HG02759 (cell line): ENCODE data around the gene AURKAIP1.
A peak's percentile ranks its signal among the peaks of the same experiment; 100 is the strongest.

Source experiments
- ATAC-seq: cut with Tn5 transposase; IDR thresholded peaks from one replicate; pipeline ENCODE4 v1.9.1; 2021; ENCODE audit warnings: mild to moderate bottlenecking, moderate library complexity; ENCODE audit not compliant: unreplicated experiment

Gene AURKAIP1

DNA sequence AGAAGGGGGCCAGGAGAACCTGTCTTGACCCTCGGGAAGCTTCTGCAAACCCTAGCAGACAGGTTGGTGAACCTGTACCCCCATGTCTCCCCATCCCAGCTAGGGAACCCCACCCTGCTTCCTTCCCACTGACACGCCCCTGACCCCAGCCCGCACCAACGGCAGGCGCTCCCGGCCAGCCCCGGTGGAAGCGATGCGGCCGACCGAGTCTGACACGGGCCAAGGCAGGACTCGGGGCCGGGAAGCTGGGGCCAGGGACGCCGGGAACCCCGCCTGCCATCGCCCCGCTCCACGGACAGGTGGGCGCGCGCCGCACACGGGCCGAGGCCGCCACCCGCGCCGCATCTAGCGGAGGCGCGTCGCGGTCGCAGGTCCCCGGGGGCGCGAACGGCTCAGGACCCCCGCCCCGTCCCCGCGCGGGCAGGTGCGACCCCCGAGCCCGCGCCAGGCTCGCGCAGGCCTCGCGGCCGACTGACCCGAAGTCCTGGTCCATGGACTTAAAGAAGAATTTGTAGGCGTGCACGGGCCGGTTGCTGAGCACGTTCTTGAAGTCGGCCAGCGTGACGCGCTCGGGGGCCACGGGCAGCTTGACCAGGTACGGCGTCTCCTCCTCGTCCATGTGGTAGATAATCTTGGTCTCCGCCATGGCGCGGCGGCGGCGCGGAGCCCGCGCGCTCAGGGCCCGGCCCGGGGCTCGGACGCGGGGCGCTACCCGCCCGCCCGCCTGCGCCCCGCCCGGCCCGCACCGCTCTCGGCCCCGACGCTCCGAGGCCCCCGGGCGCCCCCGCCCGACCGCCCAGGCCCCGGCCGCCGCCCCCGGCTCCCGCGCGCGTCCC is 26.4 kb downstream of the AURKAIP1 start:
- ATAC-seq = peak; percentile 40

DNA sequence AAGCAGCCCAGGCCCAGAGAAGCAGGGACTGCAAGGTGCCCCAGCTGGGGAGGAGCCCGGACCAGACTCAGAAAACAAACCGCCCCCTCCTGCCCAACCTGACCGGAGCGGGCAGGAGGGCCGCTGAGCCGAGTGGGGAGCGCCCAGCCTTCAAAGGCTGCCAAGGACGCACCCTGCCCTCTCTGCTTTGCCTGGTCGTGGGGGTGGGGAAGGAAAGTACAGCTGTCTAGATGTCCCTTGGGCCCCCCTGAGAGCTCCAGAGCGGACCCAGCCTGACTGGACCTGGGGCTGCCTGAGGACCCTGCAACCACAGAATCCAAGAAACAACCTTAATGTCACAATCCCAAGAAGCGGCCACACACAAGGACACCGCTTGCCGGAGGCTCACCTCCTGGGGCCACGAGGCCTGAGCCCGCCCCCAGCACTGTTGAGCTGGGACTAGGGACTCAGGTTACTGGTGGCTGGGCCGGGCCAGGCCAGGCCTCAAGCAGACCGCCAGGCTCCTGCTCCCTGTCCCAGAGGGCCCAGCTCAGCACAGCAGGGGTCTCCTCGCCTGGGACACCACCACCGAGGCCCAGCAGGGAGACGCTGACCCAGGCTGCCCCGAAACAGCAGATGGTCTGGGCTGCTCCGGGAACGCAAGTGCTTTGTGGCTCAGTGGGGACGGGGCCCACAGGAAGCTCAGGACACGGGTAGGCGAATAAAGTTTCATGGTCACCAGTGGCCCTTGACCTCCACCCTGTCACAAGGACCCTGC is 27.2 kb downstream of the AURKAIP1 start:
- ATAC-seq = no peak

DNA sequence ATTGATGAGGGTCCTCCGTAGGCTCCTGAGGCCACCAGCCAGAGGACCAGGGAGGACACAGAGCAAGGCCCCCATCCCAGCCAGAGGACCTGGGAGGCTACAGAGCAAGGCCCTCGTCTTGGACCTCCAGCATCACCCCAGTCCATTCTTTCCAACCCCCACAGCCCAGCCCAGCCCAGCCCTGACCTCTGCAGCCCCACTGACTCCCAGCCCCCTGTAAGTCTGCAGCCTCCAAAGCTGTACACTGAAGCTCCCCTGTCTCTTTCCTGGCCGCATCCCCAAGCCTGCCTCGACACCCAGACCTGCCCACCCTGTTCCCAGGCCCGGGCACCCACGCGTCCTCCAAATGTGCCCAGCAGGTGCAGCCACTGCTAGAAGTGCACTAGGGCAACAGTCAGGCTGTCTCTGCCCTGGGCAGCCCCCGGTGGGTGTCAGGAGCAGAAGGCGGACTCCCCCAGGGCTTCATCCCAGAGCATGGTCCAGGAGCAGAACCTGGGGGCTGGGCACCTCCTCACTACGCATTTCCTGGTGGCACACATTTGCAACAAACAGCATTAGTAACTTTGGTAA is 27.9 kb downstream of the AURKAIP1 start:
- ATAC-seq = no peak

DNA sequence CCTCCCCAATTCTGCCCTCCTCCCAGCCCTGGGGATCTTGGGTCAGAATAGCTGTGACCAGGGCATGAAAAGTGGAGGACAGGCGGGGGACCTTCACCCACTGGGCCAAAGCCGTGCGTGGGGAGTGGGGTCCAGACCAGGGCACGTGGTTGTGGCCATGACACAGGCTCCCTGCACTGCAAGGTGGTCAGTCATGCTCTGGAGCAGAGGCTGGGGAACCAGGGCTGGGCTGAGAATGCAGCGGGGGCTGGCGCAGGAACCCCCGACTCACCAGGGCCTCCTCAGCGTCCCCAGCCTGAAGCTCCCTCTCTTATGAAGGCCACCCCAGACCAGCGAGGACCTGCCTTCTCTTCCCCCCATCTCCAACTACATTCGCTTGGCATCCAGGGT is 28.5 kb downstream of the AURKAIP1 start:
- ATAC-seq = no peak

DNA sequence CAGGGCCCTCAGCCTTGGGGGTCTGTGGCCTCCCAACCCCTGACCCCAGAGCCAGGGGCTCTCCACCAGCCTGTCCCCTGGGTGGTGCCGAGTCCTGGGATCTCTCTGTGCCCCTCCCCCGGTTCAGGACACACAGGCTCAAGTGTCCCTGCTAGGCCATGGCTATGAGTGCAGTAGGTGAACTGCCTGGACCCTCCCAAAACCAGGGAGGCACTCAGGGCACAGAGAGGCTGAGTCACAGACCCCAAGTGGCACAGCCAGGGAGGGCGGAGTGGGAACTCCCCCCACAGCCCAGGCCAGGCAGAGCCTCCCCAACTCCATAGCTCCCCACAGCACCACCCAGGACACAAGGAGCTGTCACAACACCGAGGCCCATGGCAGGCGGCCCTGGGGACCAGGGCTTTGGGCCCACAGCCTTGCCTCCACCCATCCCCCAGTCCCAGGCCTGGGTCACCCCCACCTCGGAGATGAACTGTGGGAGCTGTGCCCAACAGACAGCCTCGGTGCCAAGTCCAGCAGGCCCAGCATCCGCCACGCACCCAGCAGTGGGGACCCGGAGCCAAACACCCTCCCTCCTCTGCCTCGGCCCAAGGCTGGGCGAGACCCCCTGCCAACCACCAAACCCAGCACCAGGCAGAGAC is 29.0 kb downstream of the AURKAIP1 start:
- ATAC-seq = no peak

DNA sequence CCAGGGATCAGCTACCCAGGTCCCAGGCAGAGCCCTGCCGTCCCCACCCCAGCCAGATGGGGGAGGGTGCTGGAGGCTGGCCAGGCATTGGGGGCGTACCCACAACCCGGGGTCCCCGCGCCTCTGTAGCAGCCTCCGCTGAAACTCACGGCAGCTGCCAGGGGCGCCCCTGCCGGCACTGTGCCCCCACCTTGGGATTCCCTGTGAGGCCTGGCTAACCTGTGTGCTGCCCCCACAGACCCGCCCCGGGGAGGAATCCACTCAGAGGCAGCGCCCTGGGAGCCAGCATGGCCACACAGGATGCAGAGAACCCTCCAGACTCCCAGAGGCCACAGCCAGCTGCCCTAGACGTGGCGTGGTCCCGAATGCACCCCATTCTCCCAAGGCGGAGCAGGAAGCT is 29.6 kb downstream of the AURKAIP1 start:
- no peak for ATAC-seq

DNA sequence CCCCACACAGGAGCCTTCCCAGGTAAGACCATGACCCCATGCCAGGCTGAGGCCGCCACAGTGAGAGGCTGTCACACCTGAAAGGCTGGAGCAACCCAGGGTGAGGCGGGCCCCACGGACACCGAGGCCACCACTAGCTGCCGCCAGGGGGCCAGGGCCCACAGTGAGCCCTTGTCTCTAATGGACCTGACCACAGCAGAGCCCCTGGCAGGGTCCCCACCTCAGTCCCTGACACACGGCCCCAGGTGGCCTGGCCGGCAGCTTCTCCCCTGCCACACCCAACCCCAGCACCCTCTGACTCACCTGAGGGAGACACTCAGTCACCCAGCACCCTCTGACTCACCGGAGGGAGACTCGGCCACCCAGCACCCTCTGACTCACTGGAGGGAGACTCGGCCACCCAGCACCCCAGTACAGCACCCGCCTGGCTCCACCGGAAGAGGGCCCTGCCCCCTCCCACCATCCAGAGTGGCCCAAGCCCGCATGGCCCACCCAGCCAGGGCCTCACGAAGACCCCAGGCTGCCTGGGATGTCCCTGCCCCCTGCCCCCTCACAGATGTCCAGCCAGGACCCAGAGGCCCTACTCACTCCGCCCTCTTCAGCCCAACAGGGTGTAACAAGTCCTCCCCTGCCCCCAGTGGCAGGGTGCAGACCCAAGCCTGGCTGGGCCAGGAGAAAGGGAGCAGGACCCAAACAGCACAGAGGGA is 30.2 kb downstream of the AURKAIP1 start:
- no peak for ATAC-seq

DNA sequence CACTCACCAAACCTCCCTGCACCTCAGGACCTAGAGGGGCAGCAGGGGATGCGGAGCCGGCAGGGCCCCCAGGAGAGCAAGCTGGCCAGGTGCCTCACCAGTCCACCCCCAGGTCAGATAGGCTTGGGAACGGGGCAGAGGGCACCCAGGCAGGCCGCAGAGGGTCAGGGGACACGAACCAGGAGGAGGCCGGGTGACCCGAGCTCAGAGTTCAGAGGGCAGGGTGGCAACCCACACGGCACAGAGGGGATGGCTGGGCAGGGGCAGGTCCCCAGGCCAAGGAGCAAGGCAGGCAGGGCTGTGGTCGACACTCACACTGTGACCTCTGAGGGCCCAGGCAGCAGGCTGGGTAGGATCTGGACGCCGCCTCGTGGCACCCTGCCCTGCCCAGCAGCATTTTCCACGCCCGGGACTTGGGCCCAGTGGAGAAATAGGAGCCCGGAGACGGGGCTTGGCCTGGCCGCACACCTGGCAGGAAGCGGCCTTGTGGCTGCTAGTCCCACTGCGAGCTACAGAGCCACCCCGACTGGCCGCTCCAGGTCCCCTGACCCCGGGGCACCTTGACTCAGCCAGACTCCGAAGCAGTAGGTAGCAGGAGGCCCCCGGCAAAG is 31.1 kb downstream of the AURKAIP1 start:
- ATAC-seq = no peak

DNA sequence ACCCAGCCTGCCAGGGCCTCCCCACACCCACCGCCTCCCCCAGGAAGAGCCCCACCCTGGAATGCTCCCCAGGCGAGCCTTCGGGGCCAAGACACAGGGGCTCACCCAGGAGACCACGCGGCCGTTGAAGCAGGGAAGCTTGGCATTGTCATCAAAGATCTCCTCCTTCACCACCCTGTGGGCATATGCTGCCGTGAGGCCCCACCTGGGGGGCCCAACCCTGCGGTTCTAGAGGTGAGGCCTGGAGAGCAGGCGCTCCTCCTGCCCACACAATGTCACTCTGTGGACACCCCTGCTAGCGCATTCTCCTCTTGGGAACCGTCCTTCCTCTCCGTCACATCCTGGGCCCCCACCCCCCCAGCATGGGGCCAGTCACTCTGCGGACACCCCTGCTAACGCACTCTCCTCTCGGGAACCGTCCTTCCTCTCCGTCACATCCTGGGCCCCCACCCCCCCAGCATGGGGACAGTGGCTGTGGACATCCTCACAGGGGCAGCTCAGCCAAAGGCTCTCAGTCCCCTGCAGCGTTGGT is 32.4 kb downstream of the AURKAIP1 start:
- no peak for ATAC-seq

DNA sequence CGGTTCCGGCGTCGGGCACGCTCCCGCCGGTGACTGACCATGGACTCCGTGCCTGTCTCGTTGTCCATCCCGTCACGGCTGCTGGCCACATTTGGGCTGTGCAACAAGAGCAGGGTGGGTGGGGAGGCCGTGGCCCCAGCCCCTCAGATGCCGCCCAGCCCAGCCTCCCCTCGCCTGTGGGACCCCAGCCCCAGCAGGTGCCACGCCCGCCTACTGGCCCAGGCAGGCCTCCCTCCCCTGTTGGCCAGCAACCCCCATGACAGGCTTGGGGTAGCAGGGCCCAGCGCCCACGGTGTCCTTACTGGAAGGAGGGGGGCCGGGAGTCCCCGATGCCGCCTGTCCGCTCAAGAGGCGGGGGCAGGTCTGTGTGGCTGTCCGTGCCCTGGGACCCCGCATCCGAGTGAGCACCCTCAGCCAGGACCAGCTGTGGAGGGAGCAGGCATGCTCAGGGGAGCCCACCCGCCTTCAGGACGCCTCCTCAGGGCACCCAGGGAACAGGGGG is 32.9 kb downstream of the AURKAIP1 start:
- ATAC-seq = no peak

DNA sequence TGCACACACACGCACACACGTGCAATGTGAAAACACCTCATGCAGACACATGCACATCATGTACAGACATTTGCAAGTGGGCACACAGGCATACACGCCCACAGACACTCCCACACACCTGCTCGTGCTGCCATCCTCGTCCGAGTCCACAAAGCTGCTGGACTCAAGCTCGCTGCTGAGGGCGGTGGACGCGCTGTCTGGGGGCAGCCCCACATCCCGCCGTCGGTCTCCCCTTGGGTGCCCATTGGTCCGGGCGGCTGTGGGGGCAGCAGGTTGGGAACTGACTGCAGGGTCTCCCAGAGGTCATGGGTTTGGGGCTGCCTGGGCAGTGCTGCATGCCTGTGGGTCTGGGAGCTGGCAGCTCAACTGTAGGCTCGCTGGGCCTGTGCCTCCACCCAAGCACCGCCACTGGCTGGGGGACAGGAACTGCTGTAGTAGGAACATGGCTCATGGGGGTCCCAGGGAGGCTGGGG is 33.4 kb downstream of the AURKAIP1 start:
- ATAC-seq = no peak

DNA sequence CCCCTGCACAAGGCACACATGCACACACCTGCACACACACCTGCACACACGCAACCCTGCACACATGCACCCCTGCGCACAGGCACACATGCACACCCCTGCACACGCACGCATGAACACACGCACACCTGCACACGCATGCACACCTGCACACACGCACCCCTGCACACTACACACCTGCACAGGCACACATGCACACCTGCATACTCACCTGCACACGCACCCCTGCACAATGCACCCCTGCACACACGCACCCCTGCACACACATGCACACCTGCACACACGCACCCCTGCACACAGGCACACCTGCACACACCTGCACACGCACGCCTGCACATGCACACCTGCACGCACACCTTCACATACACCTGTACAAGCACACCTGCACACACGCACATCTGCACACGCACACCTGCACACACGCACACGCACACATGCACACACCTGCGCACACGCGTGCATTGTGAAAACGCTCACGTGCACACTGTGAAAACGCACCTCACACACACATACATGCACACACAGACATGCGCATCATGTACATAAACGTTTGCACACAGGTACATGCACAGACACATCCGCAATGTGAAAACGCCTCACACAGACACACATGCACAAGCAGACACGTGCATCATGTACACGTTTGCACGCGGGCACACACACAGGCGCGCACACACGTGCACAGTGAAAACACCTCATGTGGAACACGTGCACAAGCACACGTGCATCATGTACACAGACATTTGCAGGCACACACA is 34.0 kb downstream of the AURKAIP1 start:
- no peak for ATAC-seq

DNA sequence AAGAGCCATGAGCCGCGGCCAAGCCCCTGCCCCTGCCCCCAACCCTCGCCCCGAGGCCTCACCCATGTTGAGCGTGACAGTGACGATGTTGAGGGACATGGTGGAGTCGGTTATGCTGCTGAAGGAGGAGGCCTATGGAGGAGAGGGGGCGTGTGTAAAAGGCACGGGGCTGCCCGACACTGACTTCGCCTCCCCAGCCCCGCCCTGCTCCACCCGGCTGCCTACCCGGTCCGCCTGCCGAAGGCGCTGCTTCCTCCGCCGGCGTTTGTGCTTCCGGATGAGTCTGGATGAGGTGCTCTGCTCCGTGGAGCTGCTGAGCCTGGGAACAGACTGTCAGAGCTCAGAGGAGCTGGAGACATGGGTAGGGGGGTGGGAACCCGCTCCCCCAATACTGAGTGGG is 34.8 kb downstream of the AURKAIP1 start:
- ATAC-seq = no peak

DNA sequence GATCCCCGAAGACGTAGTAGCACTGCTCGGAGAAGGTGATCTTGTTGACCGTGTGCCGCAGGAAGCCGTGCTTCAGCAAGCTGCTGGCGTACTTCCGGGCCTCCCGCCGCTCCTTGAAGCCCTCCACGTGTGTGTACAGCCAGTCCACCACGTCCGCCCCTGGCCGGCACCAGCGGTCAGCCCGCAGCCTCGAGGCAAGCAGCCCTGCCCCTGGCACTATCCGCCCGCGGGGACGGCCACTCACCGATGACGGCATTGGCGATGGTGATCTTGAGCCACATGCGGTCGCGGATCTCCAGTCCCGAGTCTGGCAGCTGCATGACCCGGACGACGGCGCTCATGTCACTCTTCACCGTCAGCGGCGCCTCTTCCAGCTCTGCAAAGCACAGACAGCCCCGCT is 36.7 kb downstream of the AURKAIP1 start:
- no peak for ATAC-seq

DNA sequence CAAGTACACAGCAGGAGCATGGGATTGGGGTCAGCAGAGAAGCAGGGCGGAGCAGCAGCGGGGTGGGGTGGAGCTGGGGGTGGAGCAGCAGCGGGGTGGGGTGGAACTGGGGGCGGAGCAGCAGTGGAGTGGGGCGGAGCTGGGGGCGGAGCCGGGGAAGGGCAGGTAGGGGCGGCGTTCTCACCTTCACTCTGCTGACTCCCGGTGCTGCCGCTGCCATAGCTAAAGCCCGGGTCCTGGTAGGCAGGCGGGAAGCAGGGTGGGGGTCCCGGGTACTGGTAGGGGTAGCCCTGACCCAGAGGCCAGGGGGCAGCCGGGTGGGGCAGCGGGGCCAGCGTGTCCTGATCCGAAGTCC is 37.2 kb downstream of the AURKAIP1 start:
- ATAC-seq = no peak

DNA sequence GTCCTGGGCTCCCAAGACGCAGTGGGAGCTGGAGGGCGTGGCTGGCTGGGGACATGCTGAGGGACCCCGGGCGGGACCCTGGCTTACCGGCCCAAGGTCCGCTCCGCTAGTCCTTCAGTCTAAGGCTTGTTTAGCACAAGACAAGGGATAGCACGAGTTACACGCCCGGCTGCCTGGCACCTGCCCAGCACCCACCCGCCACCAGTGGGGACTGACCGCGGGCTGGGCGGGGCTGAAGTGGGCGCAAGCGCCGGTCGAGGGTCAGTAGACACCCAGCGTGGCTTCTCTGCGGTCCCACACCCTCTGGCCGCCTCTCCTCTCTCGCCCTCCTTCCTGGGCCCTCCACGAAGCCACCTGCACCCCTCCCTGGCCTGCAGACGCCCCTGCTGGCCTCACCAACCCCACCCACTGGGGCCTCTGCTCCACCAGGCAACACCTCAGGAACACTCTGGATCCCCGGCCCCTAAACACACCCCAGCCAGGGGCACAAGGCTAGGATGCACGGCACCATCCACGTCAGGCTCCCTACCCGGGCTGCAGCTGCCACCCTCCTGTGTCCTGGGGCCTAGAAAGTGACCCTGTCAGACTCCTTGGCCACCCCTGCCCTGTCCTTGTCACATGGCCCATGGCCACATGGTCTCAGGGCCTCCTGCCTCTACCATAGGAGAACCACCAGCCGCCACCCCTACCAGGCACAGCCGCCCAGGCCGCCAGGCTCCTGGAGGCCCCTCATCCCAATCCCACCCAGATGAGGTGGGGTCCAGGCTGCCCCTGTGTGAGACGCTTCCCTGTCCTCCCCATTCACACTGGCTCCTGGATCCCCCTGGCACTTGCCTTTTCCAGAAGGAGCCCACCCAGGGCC is 37.8 kb downstream of the AURKAIP1 start:
- no peak for ATAC-seq

DNA sequence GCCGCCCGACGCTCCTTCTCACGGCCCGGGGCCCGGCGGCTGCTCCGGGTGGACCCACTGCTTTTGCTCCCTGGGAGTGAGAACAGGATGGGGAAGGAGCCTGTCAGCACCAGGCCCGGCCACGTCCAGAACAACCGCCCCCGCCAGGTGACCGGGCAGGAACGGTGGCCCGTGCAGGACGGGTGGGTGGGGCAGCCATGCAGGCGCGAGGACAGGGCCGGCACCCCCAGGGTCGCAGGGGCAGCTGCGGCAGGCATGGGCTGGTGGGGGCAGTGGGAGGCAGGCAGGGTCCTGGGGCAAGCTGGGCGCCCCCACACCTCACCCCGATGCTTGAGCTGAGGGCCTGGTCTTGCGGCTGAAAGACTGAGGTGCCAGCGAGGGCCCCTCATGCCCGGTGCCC is 38.6 kb downstream of the AURKAIP1 start:
- no peak for ATAC-seq

DNA sequence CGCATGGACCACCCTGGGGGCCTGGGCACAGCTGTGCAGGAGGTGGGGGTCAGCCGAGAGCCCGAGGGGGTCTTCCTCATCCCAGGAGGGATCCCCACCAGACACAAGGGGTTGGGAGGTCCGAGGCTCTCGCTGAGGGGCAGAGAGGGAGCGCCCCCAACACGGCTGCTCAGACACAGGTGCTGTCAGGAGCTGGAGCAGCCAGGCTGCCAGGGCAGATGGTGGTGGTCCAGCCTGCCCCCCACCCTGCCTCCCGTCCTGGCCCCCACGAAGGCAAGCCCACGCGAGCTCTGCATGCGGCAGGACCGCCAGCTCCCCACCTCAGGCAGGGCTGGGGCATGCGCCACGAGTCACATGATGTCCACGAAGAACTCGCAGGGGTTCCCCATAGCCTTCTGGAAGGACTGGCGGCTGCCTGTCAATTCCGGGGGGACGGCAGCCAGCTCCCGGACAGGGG is 39.2 kb downstream of the AURKAIP1 start:
- no peak for ATAC-seq
